Panc1 (cell line): Measurements from ENCODE around the gene SRSF3.

Source experiments
- POLR2AphosphoS5 ChIP-seq: IDR thresholded peaks from 2 replicates; pipeline ENCODE4 v1.6.1; 2012; ENCODE audit warnings: mild to moderate bottlenecking, low read depth, low read length, moderate library complexity
- TCF7L2 ChIP-seq: IDR thresholded peaks from 2 replicates; pipeline ENCODE4 v1.6.1; 2011; ENCODE audit warnings: mild to moderate bottlenecking, low read depth, low read length, inconsistent platforms
- TF ChIP-seq, protein P1 (sequence below), 2 experiments: IDR thresholded peaks; 2 replicates each; pipeline ENCODE4 v1.6.1; 2011 to 2012; ENCODE audit warnings: low read depth in 2 of 2, control low read depth in 1 of 2, low read length in 1 of 2, mild to moderate bottlenecking in 1 of 2, moderate library complexity in 1 of 2; ENCODE audit not compliant: insufficient read depth in 1 of 2
- TF ChIP-seq, protein P2 (sequence below): fragments of 450-650 bp; IDR thresholded peaks from 2 replicates; pipeline ENCODE4 v1.5.1; 2017; ENCODE audit warnings: mild to moderate bottlenecking

DNA sequence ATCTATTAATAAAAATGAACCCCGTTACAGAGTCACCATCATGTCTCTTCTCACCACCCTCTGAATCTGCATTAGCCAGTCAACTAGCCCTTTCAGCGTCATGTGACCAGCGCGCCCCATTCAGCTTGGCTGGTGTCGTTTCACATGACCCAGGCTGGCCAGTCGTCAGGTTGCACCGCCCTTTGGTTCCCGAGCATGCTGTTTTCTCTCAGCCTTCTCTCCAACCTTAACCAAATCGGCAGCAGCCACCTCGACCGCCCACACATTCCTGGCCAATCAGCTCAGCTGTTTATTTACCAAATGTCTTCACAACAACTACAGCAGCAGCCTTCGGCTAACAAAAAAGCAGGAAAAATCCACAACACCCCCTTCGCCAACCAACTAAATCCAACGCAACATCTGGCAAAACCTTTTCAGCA lies 5.6 kb downstream of the SRSF3 start:
- TF ChIP-seq, protein P1, sequence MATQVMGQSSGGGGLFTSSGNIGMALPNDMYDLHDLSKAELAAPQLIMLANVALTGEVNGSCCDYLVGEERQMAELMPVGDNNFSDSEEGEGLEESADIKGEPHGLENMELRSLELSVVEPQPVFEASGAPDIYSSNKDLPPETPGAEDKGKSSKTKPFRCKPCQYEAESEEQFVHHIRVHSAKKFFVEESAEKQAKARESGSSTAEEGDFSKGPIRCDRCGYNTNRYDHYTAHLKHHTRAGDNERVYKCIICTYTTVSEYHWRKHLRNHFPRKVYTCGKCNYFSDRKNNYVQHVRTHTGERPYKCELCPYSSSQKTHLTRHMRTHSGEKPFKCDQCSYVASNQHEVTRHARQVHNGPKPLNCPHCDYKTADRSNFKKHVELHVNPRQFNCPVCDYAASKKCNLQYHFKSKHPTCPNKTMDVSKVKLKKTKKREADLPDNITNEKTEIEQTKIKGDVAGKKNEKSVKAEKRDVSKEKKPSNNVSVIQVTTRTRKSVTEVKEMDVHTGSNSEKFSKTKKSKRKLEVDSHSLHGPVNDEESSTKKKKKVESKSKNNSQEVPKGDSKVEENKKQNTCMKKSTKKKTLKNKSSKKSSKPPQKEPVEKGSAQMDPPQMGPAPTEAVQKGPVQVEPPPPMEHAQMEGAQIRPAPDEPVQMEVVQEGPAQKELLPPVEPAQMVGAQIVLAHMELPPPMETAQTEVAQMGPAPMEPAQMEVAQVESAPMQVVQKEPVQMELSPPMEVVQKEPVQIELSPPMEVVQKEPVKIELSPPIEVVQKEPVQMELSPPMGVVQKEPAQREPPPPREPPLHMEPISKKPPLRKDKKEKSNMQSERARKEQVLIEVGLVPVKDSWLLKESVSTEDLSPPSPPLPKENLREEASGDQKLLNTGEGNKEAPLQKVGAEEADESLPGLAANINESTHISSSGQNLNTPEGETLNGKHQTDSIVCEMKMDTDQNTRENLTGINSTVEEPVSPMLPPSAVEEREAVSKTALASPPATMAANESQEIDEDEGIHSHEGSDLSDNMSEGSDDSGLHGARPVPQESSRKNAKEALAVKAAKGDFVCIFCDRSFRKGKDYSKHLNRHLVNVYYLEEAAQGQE (IDR thresholded peaks at IDR 0.05; ENCODE audit: insufficient read depth in 1 of 2, low read depth in 2 of 2, low read length in 1 of 2), result no peak
- TF ChIP-seq, protein P2, sequence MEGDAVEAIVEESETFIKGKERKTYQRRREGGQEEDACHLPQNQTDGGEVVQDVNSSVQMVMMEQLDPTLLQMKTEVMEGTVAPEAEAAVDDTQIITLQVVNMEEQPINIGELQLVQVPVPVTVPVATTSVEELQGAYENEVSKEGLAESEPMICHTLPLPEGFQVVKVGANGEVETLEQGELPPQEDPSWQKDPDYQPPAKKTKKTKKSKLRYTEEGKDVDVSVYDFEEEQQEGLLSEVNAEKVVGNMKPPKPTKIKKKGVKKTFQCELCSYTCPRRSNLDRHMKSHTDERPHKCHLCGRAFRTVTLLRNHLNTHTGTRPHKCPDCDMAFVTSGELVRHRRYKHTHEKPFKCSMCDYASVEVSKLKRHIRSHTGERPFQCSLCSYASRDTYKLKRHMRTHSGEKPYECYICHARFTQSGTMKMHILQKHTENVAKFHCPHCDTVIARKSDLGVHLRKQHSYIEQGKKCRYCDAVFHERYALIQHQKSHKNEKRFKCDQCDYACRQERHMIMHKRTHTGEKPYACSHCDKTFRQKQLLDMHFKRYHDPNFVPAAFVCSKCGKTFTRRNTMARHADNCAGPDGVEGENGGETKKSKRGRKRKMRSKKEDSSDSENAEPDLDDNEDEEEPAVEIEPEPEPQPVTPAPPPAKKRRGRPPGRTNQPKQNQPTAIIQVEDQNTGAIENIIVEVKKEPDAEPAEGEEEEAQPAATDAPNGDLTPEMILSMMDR, result no peak
- no peak for TF ChIP-seq POLR2AphosphoS5
- no peak for TF ChIP-seq TCF7L2
